PC-9 (cell line): ENCODE data around the gene CNR1. TPM values are rescaled to one million over a fixed set of nuclear protein-coding genes. Genes with fewer than 3 reads are reported as not detected.

Experiments used
- BruUV-seq: library from RNA; stranded (reverse); fragments of 400-500 nt; replicated peaks from 2 replicates; lab custom pipeline; 2021; lab: Mats Ljungman, UMichigan
- CTCF ChIA-PET: fragments of 300-600 bp; sonication (Branson Sonifier 250); formaldehyde crosslinking; loops from one replicate; lab custom pipeline; 2022; ENCODE audit warnings: antibody characterized with exemption; lab: Charles Lee
- POLR2A ChIA-PET: fragments of 300-600 bp; sonication (Branson Sonifier 250); formaldehyde crosslinking; loops from one replicate; lab custom pipeline; 2022; ENCODE audit warnings: antibody characterized with exemption; ENCODE audit not compliant: unreplicated experiment; lab: Charles Lee
- DNase-seq, 2 experiments: peaks; one replicate each; pipeline versions ENCODE4 v3.0.0 to v3.0.0-alpha.2; 2015 to 2022; ENCODE audit warnings: mixed read lengths in 1 of 2
- H2AFZ ChIP-seq: fragments of 200-600 bp; sonication (generic); 2 replicates; pipeline ENCODE4 v1.8.1; 2017; ENCODE audit warnings: antibody characterized with exemption
- H3F3A ChIP-seq: fragments of 200-600 bp; sonication (generic); 2 replicates; pipeline ENCODE4 v1.8.1; 2017; ENCODE audit warnings: antibody characterized with exemption, mild to moderate bottlenecking, low read depth; ENCODE audit not compliant: insufficient read depth
- H3K27ac ChIP-seq: fragments of 200-600 bp; sonication (generic); 2 replicates; pipeline ENCODE4 v1.6.1; 2016; ENCODE audit warnings: mixed run types
- H3K27me3 ChIP-seq: fragments of 200-600 bp; sonication (generic); 2 replicates; pipeline ENCODE4 v1.6.1; 2016; ENCODE audit warnings: low read depth, mixed run types; ENCODE audit not compliant: insufficient read depth
- H3K36me3 ChIP-seq: fragments of 200-600 bp; sonication (generic); 2 replicates; pipeline ENCODE4 v1.6.1; 2016; ENCODE audit warnings: low read depth, mixed run types
- H3K4me1 ChIP-seq: fragments of 200-600 bp; sonication (generic); replicated peaks from 2 replicates; pipeline ENCODE4 v1.6.1; 2016; ENCODE audit warnings: mixed run types; ENCODE audit not compliant: insufficient read depth
- H3K4me2 ChIP-seq: fragments of 200-600 bp; sonication (generic); 2 replicates; pipeline ENCODE4 v1.6.1; 2017; ENCODE audit warnings: mixed run types
- H3K4me3 ChIP-seq: fragments of 200-600 bp; sonication (generic); 2 replicates; pipeline ENCODE4 v1.6.1; 2016; ENCODE audit warnings: mixed run types
- H3K79me2 ChIP-seq: fragments of 200-600 bp; sonication (generic); 2 replicates; pipeline ENCODE4 v1.6.1; 2017; ENCODE audit warnings: low read depth, mixed run types
- H3K9me2 ChIP-seq: fragments of 200-600 bp; sonication (generic); 2 replicates; pipeline ENCODE4 v1.8.1; 2017; ENCODE audit warnings: mild to moderate bottlenecking; ENCODE audit not compliant: insufficient read depth
- H3K9me3 ChIP-seq: fragments of 200-600 bp; sonication (generic); 2 replicates; pipeline ENCODE4 v1.8.1; 2016; ENCODE audit warnings: low read depth; ENCODE audit not compliant: insufficient read depth
- H4K20me1 ChIP-seq: fragments of 200-600 bp; sonication (generic); 2 replicates; pipeline ENCODE4 v1.8.1; 2017; ENCODE audit not compliant: insufficient read depth
- EZH2 ChIP-seq: fragments of 200-600 bp; sonication (generic); IDR thresholded peaks from 2 replicates; pipeline ENCODE4 v1.8.0; 2017; ENCODE audit warnings: antibody characterized with exemption, low read depth
- intact Hi-C: fragments of 100-400 bp; cut with micrococcal nuclease; formaldehyde crosslinking; loops from one replicate; pipeline ENCODE4 v1.10.0; 2022; ENCODE audit not compliant: unreplicated experiment
- total RNA-seq: library from RNA; stranded (reverse); gene quantifications from 2 replicates; pipeline ENCODE4 v1.2.3, GENCODE V29; 2021
- TF ChIP-seq, protein P1 (sequence below): fragments of 200-600 bp; sonication (generic); conservative IDR thresholded peaks from 2 replicates; pipeline ENCODE4 v1.6.1; 2017; ENCODE audit warnings: mixed run types, antibody characterized with exemption, mild to moderate bottlenecking, moderate library complexity

Gene CNR1
- total RNA-seq, 1 experiment from 2014 or later = not detected

DNA sequence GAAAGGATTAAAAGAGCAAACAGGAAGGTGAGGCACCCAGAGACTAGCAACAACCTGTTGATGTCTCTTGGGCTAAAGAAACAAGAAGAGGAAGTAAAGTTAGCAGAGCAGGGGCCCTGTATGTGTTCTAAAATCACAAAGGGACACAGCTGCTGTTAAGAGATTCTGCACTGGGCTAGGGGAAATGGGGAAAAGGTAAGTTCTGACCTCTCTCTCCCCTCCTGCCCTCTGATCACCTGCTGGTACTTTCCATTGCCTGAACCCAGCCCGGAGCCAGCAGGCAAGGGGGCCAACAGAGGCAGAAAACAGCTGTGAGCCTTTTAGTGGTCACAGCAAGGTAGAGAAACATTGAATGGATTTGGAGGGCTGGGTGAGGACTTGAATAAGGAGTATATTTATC, 13.5 kb upstream of the CNR1 start:
- H3K4me1 ChIP-seq = no peaks in the 10 kb centered on the region
- H3K4me2 ChIP-seq = no peak overlapping the region
- H3K36me3 ChIP-seq = no peaks in the 10 kb centered on the region
- no peaks in the 10 kb centered on the region for H3K9me2 ChIP-seq
- H3K4me3 ChIP-seq = no peak overlapping the region
- no TSS peak for BruUV-seq
- POLR2A ChIA-PET = no interaction called here
- no peaks in the 10 kb centered on the region for H3K79me2 ChIP-seq
- H3K27ac ChIP-seq = no peak overlapping the region
- DNase-seq = no peak
- TF ChIP-seq, protein P1, sequence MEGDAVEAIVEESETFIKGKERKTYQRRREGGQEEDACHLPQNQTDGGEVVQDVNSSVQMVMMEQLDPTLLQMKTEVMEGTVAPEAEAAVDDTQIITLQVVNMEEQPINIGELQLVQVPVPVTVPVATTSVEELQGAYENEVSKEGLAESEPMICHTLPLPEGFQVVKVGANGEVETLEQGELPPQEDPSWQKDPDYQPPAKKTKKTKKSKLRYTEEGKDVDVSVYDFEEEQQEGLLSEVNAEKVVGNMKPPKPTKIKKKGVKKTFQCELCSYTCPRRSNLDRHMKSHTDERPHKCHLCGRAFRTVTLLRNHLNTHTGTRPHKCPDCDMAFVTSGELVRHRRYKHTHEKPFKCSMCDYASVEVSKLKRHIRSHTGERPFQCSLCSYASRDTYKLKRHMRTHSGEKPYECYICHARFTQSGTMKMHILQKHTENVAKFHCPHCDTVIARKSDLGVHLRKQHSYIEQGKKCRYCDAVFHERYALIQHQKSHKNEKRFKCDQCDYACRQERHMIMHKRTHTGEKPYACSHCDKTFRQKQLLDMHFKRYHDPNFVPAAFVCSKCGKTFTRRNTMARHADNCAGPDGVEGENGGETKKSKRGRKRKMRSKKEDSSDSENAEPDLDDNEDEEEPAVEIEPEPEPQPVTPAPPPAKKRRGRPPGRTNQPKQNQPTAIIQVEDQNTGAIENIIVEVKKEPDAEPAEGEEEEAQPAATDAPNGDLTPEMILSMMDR = no peak
- no peak for TF ChIP-seq EZH2
- intact Hi-C loops = no loop called here
- H2AFZ ChIP-seq = no peak overlapping the region
- 0 out of 2 replicates have a peak, but pooled peaks cover 6% of the 10 kb centered on the region for H3K27me3 ChIP-seq
- H3F3A ChIP-seq = no peaks in the 10 kb centered on the region
- CTCF ChIA-PET = no interaction called here
- no peaks in the 10 kb centered on the region for H3K9me3 ChIP-seq
- H4K20me1 ChIP-seq = no peaks in the 10 kb centered on the region

DNA sequence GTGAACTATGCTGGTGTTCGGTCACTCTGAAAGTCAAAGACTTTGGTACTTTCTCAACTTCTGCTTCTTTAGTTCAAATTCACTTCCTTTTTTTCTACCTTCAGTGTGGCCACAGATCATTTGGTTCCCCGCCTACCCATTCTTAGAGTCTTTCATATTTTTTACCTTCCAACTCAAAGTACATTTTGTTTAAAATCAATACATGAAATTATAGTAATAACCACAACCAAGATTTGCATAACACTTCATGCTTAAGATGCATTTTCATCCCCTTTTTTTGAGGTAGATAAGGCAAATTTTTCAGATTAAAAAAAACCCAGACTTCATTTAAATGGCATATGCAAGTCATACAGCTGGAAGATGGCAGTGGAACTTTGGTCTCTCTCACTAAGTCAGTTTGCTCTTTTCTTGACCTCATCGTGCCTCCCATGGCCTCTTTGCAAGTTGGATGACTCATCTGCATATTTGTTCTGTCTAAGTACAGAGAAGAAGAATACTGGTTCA, 11.9 kb upstream of the CNR1 start:
- Histone ChIP-seq H3K79me2 (no peaks in the 10 kb centered on the region), H3K9me2 (no peaks in the 10 kb centered on the region), H3K4me1 (no peaks in the 10 kb centered on the region), H3K9me3 (no peaks in the 10 kb centered on the region), H3K4me3 (no peak overlapping the region), H2AFZ (no peak overlapping the region), H3K4me2 (no peak overlapping the region), H3F3A (no peaks in the 10 kb centered on the region), H4K20me1 (no peaks in the 10 kb centered on the region), H3K27me3 (0 out of 2 replicates have a peak, but pooled peaks cover 6% of the 10 kb centered on the region), H3K36me3 (no peaks in the 10 kb centered on the region), H3K27ac (no peak overlapping the region)
- intact Hi-C loops = no loop called here
- no peak for DNase-seq
- BruUV-seq = no TSS peak
- TF ChIP-seq EZH2 = no peak
- TF ChIP-seq, protein P1 = no peak
- CTCF ChIA-PET = no interaction called here
- POLR2A ChIA-PET = no interaction called here

DNA sequence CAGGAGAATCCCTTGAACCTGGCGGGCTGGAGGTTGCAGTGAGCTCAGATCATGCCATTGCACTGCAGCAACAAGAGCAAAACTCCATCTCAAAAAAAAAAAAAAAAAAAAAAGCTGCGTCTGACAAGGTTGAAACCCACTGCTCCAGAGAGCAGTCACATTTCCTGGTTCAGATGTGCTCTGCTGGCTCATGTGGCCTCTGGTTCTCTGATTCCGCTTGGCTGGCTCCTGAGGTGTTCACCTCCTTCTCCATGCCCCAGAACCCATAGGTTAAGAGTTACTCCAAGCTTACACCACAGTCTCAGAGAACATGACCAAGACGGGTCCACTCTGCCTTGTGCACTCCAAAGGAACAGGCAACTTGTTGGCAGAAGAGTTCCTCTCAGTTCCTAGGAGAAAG, 8.8 kb upstream of the CNR1 start:
- TF ChIP-seq EZH2 = no peak
- TF ChIP-seq, protein P1 = no peak
- Histone ChIP-seq H4K20me1 (no peaks in the 10 kb centered on the region), H3F3A (no peaks in the 10 kb centered on the region), H3K4me3 (no peak overlapping the region), H3K9me3 (no peaks in the 10 kb centered on the region), H3K36me3 (no peaks in the 10 kb centered on the region), H3K4me1 (no peaks in the 10 kb centered on the region), H3K9me2 (no peaks in the 10 kb centered on the region), H3K4me2 (no peak overlapping the region), H3K27ac (no peak overlapping the region), H3K27me3 (0 out of 2 replicates have a peak, but pooled peaks cover 6% of the 10 kb centered on the region), H3K79me2 (no peaks in the 10 kb centered on the region), H2AFZ (no peak overlapping the region)
- ChIA-PET POLR2A (no interaction called here), CTCF (no interaction called here)
- no TSS peak for BruUV-seq
- intact Hi-C loops = no loop called here
- DNase-seq = no peak
